PC-9 (cell line): ENCODE results near the gene SUN1. TPM values are rescaled to one million over a fixed set of nuclear protein-coding genes. Genes with fewer than 3 reads are reported as not detected.
A peak's percentile ranks its signal among the peaks of the same experiment; 100 is the strongest.

Experiments
- BruUV-seq: library from RNA; stranded (reverse); fragments of 400-500 nt; replicated peaks from 2 replicates; lab custom pipeline; 2021; lab: Mats Ljungman, UMichigan
- CTCF ChIA-PET: fragments of 300-600 bp; sonication (Branson Sonifier 250); formaldehyde crosslinking; loops from one replicate; lab custom pipeline; 2022; ENCODE audit warnings: antibody characterized with exemption; lab: Charles Lee
- POLR2A ChIA-PET: fragments of 300-600 bp; sonication (Branson Sonifier 250); formaldehyde crosslinking; loops from one replicate; lab custom pipeline; 2022; ENCODE audit warnings: antibody characterized with exemption; ENCODE audit not compliant: unreplicated experiment; lab: Charles Lee
- DNase-seq, 2 experiments: peaks; one replicate each; pipeline versions ENCODE4 v3.0.0 to v3.0.0-alpha.2; 2015 to 2022; ENCODE audit warnings: mixed read lengths in 1 of 2
- H2AFZ ChIP-seq: fragments of 200-600 bp; sonication (generic); 2 replicates; pipeline ENCODE4 v1.8.1; 2017; ENCODE audit warnings: antibody characterized with exemption
- H3F3A ChIP-seq: fragments of 200-600 bp; sonication (generic); 2 replicates; pipeline ENCODE4 v1.8.1; 2017; ENCODE audit warnings: antibody characterized with exemption, mild to moderate bottlenecking, low read depth; ENCODE audit not compliant: insufficient read depth
- H3K27ac ChIP-seq: fragments of 200-600 bp; sonication (generic); 2 replicates; pipeline ENCODE4 v1.6.1; 2016; ENCODE audit warnings: mixed run types
- H3K27me3 ChIP-seq: fragments of 200-600 bp; sonication (generic); 2 replicates; pipeline ENCODE4 v1.6.1; 2016; ENCODE audit warnings: low read depth, mixed run types; ENCODE audit not compliant: insufficient read depth
- H3K36me3 ChIP-seq: fragments of 200-600 bp; sonication (generic); 2 replicates; pipeline ENCODE4 v1.6.1; 2016; ENCODE audit warnings: low read depth, mixed run types
- H3K4me1 ChIP-seq: fragments of 200-600 bp; sonication (generic); replicated peaks from 2 replicates; pipeline ENCODE4 v1.6.1; 2016; ENCODE audit warnings: mixed run types; ENCODE audit not compliant: insufficient read depth
- H3K4me2 ChIP-seq: fragments of 200-600 bp; sonication (generic); 2 replicates; pipeline ENCODE4 v1.6.1; 2017; ENCODE audit warnings: mixed run types
- H3K4me3 ChIP-seq: fragments of 200-600 bp; sonication (generic); 2 replicates; pipeline ENCODE4 v1.6.1; 2016; ENCODE audit warnings: mixed run types
- H3K79me2 ChIP-seq: fragments of 200-600 bp; sonication (generic); 2 replicates; pipeline ENCODE4 v1.6.1; 2017; ENCODE audit warnings: low read depth, mixed run types
- H3K9me2 ChIP-seq: fragments of 200-600 bp; sonication (generic); 2 replicates; pipeline ENCODE4 v1.8.1; 2017; ENCODE audit warnings: mild to moderate bottlenecking; ENCODE audit not compliant: insufficient read depth
- H3K9me3 ChIP-seq: fragments of 200-600 bp; sonication (generic); 2 replicates; pipeline ENCODE4 v1.8.1; 2016; ENCODE audit warnings: low read depth; ENCODE audit not compliant: insufficient read depth
- H4K20me1 ChIP-seq: fragments of 200-600 bp; sonication (generic); 2 replicates; pipeline ENCODE4 v1.8.1; 2017; ENCODE audit not compliant: insufficient read depth
- CTCF ChIP-seq: fragments of 200-600 bp; sonication (generic); conservative IDR thresholded peaks from 2 replicates; pipeline ENCODE4 v1.6.1; 2017; ENCODE audit warnings: mixed run types, antibody characterized with exemption, mild to moderate bottlenecking, moderate library complexity
- EZH2 ChIP-seq: fragments of 200-600 bp; sonication (generic); IDR thresholded peaks from 2 replicates; pipeline ENCODE4 v1.8.0; 2017; ENCODE audit warnings: antibody characterized with exemption, low read depth
- intact Hi-C: fragments of 100-400 bp; cut with micrococcal nuclease; formaldehyde crosslinking; loops from one replicate; pipeline ENCODE4 v1.10.0; 2022; ENCODE audit not compliant: unreplicated experiment
- total RNA-seq: library from RNA; stranded (reverse); gene quantifications from 2 replicates; pipeline ENCODE4 v1.2.3, GENCODE V29; 2021

The SUN1 gene
- total RNA-seq, 1 experiment from 2014 or later: 245 TPM

- CTCF ChIA-PET: interaction anchor here (0.5 kb wide), 1 partner anchor 379 kb away, joined by 6 read pairs; no protein-coding TSS in a partner anchor
- Histone ChIP-seq H3K9me2 (no peaks in the 10 kb centered on the region), H3K79me2 (no peaks in the 10 kb centered on the region), H4K20me1 (no peaks in the 10 kb centered on the region), H3K36me3 (peaks cover 20% of the 10 kb centered on the region), H3K4me2 (no peak overlapping the region), H2AFZ (no peak overlapping the region), H3K27me3 (no peaks in the 10 kb centered on the region), H3K9me3 (no peaks in the 10 kb centered on the region), H3K4me3 (no peak overlapping the region), H3K4me1 (no peaks in the 10 kb centered on the region), H3F3A (peaks cover 25% of the 10 kb centered on the region; the same call in 1 of the 2 replicates), H3K27ac (no peak overlapping the region)
- peak in 1 of 2 experiments; percentile 74 for DNase-seq
- BruUV-seq: no TSS peak
- POLR2A ChIA-PET: no interaction called here
- no peak for TF ChIP-seq CTCF
- no peak for TF ChIP-seq EZH2
- intact Hi-C loops: no loop called here
Measured at GRCh38 chr7:867406-868188, 35.3 kb downstream of the SUN1 start.

- intact Hi-C loops: no loop called here
- ChIA-PET POLR2A (no interaction called here), CTCF (no interaction called here)
- Histone ChIP-seq H3K36me3 (peaks cover 25% of the 10 kb centered on the region), H3K9me3 (no peaks in the 10 kb centered on the region), H3K9me2 (no peaks in the 10 kb centered on the region), H2AFZ (no peak overlapping the region), H3F3A (peaks cover 31% of the 10 kb centered on the region; the same call in 1 of the 2 replicates), H4K20me1 (no peaks in the 10 kb centered on the region), H3K4me1 (no peaks in the 10 kb centered on the region), H3K79me2 (no peaks in the 10 kb centered on the region), H3K27ac (no peak overlapping the region), H3K27me3 (no peaks in the 10 kb centered on the region), H3K4me2 (no peak overlapping the region), H3K4me3 (no peak overlapping the region)
- no peak for DNase-seq
- no TSS peak for BruUV-seq
- TF ChIP-seq EZH2 (no peak), CTCF (no peak)
Measured at GRCh38 chr7:868189-868486, 35.9 kb downstream of the SUN1 start.

- no peak overlapping the region for H3K4me3 ChIP-seq
- no peaks in the 10 kb centered on the region for H3K9me2 ChIP-seq
- no peak for DNase-seq
- H2AFZ ChIP-seq: no peak overlapping the region
- H3K36me3 ChIP-seq: peaks cover 35% of the 10 kb centered on the region
- CTCF ChIA-PET: no interaction called here
- no peaks in the 10 kb centered on the region for H3K79me2 ChIP-seq
- no peak overlapping the region for H3K27ac ChIP-seq
- POLR2A ChIA-PET: no interaction called here
- H3K4me2 ChIP-seq: no peak overlapping the region
- peaks cover 41% of the 10 kb centered on the region for H3F3A ChIP-seq
- H3K4me1 ChIP-seq: peaks cover 6% of the 10 kb centered on the region; the same call in 1 of the 2 replicates
- intact Hi-C loops: no loop called here
- no peaks in the 10 kb centered on the region for H3K9me3 ChIP-seq
- BruUV-seq: no TSS peak
- no peaks in the 10 kb centered on the region for H3K27me3 ChIP-seq
- TF ChIP-seq CTCF: no peak
- TF ChIP-seq EZH2: no peak
- no peaks in the 10 kb centered on the region for H4K20me1 ChIP-seq
Measured at GRCh38 chr7:869348-869747, 37.1 kb downstream of the SUN1 start.
